Activated CD8-positive, alpha-beta memory T cell treated with anti-CD3 and anti-CD28 coated beads, Interleukin-2, amount 50 U/mL, for 24 hours (primary cell): ENCODE measurements around the gene HOXB1.

Experiments used
- DNase-seq: peaks from one replicate; pipeline ENCODE4 v3.0.0-alpha.2; 2020; ENCODE audit errors: extremely low read depth

The HOXB1 gene

GRCh38 chr17:48530887-48531272 is at the start of gene HOXB1:
Gene HOXB1, minus strand, starts transcription at chr17:48531011. Its CDS starts 107 bp downstream, at chr17:48530904.
- no peak for DNase-seq

GRCh38 chr17:48579760-48580554 is 49.1 kb upstream of the HOXB1 start:
- DNase-seq: no peak

DNA sequence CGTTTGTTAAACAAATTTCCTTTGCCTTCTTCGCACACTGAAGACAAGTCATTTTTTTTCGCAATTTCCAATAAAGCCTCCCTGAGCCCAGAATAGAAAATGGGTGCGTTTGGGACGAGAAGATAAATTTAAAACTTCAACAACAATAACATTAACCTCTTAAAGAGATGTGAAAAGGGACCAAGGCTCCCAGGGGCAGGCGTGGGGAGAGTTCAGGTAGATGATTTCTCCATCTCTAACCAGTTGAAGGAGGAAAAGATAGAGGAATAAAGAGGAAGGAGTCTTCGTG is 48.6 kb upstream of the HOXB1 start:
- DNase-seq: no peak

- no peak for DNase-seq
These were observed 48.0 kb upstream of the HOXB1 start for GRCh38 chr17:48578616-48579470.

DNA sequence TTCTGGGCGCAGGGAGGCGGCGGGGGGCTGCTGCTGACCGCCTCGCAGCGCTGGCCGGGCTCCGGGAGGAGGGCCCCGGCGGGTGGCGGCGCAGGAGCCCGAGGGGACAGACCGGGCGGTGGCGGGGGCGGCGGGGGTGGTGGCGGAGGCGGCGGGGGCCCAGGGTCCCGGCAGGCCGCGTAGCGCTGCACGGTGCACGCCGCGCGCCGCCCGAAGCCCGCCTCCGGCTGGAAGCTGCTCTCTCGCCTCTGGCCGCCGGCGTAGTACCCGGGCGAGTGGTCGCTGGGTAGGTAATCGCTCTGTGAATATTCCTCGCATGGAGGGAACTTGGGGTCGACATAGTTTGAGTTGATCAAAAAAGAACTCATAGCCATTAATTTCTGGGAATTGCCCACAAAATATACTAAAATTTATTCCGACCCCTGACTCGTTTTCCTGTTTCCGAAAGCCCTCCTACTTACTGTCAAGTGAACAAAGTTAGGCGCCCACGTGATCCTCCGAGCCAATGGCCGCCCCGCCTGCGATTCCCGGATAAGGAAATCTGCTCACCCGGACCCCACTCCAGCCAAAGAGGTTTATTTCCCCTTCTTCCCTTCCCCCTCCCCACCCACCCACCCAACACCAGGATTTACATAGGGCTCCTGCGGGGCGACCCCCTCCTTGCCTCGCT is 47.3 kb upstream of the HOXB1 start, which contains the start of gene HOXB4:
Gene HOXB4 (minus strand): TSS at position 405 of the 670 bp plus-strand sequence. CDS start 31 bp downstream, at position 374.
- peak; percentile 38 for DNase-seq

GRCh38 chr17:48577330-48577945 is 46.6 kb upstream of the HOXB1 start:
- no peak for DNase-seq

- DNase-seq: no peak
These were observed 45.9 kb upstream of the HOXB1 start for GRCh38 chr17:48576479-48577309.

DNA sequence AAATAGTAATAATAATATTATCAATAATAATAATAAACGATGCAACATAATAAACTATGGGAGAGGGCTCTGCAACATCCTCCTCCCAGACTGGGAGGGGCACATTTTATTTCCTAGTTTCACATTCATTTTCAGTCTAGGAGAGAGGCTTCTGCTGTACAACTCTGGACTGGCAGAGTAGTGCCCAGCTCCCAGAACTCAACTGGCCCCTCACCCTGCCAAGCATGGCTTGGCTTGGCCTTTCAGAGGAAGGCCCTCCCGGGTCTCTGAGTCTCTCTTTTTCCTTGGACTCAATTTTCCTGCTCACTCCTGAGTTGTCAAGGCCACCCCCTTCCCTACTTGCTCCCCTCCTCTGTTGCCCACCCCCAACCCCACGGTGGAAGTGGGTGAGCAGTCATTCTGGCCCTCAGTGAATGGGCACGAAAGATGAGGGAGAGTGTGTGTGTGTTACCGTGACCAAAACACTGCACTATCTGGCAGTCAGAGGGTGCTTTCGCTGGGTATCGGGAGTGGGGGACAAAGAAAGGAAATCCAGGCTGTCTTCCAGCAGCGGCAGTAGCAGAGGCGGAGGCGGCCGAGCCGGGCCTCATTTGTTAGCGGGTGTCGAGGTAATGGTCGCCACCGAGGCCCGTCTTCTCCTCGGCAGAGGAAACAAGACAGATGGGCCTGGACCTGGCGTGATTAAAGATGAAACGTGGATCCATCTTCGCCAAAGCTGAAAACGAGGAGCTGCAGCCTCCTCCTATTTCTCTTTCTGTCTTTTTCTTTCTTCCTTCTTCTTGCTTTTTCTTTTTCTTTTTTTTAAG is 45.1 kb upstream of the HOXB1 start:
- no peak for DNase-seq

DNA sequence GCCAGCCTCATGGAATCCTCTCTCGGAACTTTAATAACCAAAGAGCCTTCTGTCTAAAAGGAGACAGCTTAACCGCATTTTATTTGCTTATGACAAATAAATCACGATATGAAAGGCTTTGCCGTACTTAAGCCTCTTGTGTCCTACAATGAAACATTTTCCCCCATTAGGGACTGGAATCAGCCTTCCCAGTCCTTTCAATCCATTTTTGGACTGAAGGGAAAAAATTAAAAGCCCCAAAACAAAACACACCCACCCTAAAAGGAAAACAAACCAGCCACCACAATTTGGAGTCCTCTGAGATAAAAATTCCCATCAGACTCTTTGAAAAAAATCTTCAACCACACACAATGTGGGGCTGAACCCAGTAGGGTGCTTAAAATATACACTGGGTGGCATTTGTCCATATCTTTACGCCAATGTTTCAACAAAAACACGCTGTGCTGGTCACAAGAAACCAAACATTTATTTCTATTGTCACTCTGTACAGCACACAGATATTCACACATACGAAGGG is 44.3 kb upstream of the HOXB1 start:
- DNase-seq: no peak

DNA sequence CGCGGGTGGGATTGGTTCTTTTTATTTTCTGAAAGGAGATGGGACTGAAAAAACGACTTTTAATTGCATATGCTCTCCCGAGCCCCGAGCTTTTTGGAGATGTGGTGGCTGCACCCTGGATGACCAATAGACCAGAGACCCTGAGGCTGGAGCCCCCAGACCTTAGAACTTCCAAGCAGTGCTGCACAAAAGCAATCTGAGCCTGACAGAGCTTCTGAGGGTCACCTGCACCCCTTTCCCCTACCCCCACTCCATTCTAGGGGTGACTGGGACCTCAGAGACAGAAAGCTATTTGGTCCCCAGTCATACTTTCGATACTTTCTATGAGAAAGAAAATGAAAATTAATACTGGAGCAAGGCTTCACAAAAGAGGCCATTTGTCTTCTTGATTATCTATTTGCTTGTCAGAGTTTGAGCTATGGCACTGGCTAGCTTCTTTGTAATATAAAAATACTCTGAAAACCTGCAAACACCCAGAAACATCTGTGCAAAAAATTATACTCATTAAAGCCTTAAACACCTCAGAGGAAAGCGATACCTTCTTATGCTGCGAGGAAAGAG is 43.8 kb upstream of the HOXB1 start:
- no peak for DNase-seq

- no peak for DNase-seq
These were observed 41.1 kb upstream of the HOXB1 start for GRCh38 chr17:48571826-48572417.

- DNase-seq: no peak
These were observed 40.4 kb upstream of the HOXB1 start for GRCh38 chr17:48571024-48571818.

GRCh38 chr17:48570325-48571023 is 39.7 kb upstream of the HOXB1 start:
- DNase-seq: no peak

DNA sequence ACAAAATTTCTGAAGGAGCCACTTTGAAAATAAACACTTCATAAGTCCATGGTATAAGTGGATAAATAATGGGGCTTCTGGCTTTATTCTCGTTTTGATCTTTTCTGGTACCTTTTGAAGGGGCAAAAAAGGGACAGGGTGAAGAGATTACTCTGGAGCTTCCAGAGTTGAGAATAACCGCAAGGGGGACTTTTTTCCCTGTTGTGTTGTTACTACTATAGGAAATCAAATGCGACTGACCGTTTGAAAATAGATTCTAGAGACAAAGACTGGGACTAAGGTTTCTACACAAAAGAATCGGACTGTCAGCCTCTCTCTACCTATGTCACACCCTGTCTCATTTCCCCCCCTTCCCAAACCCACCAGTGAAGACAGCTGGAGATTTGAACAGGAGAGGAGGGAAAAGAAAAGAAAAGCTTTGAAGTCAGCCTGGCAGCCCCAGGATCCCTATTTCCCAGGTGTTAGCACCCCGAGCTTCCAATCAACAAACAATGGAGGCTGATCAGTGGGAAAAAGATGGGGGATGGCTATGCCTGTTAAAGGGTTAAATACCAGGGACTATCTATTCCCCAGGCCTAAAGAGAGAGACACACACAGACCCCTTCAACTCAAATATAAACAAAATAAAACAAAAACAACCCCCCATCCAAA is 39.0 kb upstream of the HOXB1 start:
- DNase-seq: no peak

GRCh38 chr17:48569240-48569582 is 38.4 kb upstream of the HOXB1 start:
- DNase-seq: no peak

DNA sequence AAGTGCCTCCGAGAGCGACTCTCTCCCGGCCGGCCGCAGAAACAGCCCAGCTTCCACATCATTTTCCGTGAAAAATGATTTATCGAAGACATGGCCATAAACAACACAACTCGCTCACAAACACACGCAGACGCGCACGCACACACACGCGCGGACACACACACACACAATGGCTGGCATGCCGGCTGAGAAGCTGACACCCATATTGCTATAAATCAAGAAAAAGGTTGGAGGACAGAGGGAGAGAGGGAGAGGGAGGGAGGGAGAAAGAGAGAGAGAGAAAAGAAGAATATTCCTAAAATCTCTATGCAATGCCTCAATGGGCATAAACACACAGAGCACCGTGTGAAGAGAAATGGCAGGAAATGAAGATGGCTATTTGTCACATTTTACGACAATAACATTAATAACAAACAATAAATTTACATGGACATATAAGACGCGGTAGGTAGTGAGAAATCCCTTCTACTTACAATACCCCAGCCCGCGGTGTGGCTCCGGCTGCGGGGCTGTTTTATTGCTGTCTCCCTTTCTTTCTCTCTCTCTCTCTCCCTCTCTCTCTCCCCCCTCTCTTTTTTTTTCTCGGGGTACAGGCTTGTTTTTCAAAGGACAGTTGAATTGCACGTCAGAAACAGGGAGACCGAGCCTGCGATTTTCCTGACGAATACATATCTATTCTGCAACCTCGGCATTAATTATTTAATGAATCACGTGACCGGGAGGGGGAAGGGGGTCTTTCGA is 37.9 kb upstream of the HOXB1 start:
- DNase-seq: no peak
